Mucosa of gallbladder (tissue), 1 donor: ENCODE results near the gene AGRN. TPM values are rescaled to one million over a fixed set of nuclear protein-coding genes. Genes with fewer than 3 reads are reported as not detected.
"Not testable (repeated sequence)": the region's sequence is repeated elsewhere in the genome, so short reads cannot be mapped to it uniquely, and the experiment has no call there.

Experiments
- DNase-seq: peaks from one replicate; pipeline ENCODE4 v3.0.0-alpha.2; 2020; ENCODE audit warnings: low spot score
- total RNA-seq: library from RNA; stranded (reverse); gene quantifications from one replicate; pipeline ENCODE4 v1.2.1, GENCODE V29; 2021
- donor health status: DM: no; HTN: no; CAD: no.

Gene AGRN
- total RNA-seq, 1 donor from 2014 or later, result 311 TPM

DNA sequence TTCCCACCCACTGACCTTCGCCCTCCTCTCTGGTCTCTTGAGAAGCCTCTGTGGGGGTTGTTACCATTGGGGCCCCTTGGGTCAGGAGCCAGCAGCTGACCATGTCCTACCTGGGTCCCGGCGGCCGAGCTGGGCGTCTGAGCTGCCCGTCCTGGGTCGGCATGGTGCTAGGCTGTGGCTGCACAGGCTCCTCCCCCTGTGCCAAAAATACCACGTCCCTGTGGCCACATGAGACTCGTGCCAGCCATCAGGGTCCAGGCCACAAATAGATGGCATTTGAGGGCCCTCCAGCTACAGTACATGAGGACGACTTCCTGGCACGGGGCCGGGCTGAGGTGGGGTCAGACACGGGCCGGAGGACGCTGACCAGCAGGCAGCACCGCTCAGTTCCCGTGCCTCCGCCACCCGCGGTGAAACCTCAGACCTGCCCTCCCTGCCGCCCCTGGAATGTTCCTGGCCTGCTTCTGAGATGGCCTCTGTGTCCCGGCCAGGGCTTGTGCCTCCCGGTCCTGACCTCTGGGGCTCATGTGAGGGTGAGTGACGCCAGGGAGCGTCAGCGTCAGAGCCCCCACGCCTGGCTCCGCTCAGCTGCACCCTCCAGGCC is 37.9 kb upstream of the AGRN start, which contains the start of gene PERM1:
Gene PERM1, minus strand, starts transcription at position 139 of the 604 bp plus-strand sequence. CDS start 1,064 bp downstream, outside the sequence.
- DNase-seq, result no peak

DNA sequence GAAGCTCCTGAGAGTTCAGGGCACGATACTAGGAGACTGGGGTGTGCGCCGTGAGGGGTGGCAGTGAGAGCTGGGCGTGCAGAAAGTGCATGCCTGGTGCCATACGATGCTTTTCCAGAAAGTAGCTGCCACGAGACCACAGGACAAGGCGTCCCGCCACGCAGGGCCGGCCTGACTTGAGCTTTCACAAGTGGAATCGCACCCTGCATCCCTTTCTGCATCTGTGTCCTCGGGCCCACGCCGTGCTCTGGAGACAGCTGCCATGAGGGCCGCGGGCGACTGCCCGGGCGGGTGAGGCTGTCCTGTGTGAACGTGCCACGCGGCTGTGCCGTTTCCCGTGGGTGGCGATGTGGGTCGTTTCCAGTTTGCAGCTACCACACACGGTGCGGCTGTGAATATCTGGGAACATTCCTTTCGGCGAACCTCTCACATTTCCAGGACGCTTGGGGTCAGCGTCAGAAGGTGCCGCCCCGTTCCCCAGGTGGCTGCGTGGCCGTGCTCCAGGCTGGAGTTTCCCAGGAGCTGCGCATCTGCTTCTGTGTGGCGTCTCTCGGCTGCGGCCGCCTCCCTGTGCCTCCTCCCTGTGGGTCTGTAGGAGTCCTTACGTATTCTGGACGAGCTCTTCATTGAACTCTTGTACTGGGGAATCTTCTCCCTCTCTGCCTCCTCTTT is 37.0 kb upstream of the AGRN start:
- no peak for DNase-seq

DNA sequence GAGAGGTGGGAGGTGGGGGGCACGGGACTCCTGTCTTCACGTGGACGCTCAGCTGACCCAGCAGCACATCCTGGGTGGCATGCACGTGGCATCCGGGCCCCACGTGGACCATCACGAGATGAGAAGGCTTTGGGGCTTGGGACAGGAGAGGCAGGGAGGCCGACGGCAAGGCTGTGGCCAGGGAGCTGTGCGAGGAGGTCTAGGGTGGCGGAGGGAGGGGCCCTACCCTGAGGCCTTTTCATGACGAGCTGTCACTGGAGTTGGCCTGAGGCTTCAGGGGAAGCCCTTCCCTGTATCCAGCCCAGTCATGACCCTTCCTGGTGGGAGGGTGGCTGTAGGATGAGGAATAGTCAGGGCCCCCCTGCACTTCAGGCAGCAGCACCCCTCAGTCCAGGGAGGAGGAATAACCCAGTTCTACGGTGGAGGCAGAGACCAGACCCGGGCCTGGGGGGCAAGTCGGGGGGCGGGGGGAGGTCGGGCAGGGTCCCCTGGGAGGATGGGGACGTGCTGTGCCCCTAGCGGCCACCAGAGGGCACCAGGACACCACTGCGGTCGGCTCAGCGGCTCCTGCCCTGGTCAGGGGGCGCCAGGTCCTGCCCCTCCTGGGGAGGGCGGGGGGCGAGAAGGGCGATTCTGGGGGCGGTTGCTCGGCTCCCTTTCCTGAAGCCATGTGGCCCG is 36.0 kb upstream of the AGRN start:
- no peak for DNase-seq

DNA sequence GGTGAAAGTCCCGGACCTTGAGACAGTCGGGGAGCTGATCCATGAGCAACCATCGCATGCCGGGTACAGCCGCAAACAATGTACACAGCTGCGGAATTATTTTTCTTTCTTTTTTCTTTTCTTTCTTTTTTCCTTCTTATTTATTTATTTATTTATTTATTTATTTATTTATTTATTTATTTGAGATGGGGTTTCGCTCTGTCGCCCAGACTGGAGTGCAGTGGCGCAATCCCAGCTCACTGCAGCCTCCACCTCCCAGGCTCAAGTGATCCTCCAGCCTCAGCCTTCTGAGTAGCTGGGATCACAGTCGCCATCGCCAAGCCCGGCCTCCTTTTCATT is 35.5 kb upstream of the AGRN start:
- no peak for DNase-seq

DNA sequence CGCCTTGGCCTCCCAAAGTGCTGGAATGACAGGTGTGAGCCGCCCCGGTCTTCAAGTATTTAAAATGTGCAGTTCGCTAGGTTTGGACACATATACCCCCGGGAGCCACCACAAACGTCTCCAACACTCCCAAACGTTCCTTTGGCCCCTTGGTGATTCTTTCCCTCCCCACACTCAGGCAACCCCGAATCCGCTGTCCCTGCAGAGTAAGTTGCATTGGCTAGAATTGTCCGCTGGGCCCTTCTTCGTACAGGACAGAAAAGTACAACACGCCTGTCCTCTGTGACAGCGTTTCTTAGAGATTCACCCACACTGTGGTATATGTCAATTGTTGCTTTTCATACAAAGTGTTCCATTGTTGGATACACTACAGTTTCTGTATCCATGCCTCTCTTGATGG is 34.8 kb upstream of the AGRN start:
- no peak for DNase-seq

DNA sequence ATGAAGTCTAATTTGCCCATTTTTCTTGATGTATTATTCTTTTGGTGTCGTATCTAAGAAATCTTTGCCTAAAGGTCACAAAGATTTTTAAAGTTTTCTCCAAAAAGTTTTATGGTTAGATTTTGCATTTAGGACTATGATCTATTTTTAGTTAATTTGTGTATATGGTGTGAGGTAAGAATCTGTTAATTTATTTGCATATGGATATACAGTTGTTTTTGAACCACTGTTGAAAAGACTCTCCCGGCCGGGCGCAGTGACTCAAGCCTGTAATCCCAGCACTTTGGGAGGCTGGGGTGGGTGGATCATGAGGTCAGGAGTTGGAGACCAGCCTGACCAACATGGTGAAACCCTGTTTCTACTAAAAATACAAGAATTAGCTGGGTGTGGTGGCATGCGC is 31.9 kb upstream of the AGRN start:
- DNase-seq, result not testable (repeated sequence)

DNA sequence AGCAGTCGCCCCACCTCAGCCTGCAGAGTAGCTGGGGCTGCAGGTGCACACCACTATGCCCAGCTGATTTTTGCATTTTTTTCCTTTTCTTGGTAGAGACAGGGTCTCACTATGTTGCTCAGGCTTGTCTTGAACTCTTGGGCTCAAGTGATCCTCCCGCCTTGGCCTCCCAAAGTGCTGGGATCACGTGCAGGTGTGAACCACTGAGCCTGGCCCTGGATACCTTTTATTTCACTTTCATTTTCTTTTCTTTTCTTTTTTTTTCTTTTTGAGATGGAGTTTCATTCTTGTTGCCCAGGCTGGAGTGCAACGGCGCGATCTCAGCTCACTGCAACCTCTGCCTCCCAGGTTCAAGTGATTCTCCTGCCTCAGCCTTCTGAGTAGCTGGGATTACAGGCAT is 28.6 kb upstream of the AGRN start:
- DNase-seq, result not testable (repeated sequence)

DNA sequence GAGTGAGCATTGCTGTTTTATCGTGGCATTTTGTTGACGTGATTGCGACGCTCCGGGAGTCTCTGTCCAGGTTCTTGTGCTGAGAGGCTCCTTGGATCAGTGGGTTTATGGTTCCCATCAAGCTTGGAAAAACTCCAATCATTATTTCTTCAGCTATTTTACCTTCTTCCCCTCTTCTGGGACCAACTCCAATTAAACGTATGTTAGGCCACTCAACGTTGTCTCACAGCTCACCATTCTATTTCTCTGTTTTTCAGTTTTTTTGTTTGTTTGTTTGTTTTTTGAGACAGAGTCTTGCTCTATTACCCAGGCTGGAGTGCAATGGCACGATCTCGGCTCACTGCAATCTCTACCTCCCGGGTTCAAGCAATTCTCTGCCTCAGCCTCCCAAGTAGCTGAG is 28.0 kb upstream of the AGRN start:
- DNase-seq, result no peak

DNA sequence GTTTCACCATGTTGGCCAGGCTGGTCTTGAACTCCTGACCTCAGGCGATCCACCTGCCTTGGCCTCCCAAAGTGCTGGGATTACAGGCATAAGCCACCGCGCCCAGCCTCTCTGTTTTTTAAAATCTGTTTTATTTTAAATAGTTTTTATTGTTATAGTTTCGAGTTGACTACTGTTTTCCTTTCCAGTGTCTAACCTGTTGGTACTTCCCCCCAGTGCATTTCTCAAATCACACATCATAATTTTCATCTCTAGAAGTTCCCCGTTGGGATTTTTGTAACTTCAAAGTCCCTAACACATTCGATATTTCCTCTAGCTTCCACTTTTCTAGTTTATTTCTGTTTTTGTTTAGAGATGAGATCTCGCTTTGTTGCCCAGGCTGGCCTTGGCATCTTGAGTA is 27.6 kb upstream of the AGRN start:
- DNase-seq, result no peak

DNA sequence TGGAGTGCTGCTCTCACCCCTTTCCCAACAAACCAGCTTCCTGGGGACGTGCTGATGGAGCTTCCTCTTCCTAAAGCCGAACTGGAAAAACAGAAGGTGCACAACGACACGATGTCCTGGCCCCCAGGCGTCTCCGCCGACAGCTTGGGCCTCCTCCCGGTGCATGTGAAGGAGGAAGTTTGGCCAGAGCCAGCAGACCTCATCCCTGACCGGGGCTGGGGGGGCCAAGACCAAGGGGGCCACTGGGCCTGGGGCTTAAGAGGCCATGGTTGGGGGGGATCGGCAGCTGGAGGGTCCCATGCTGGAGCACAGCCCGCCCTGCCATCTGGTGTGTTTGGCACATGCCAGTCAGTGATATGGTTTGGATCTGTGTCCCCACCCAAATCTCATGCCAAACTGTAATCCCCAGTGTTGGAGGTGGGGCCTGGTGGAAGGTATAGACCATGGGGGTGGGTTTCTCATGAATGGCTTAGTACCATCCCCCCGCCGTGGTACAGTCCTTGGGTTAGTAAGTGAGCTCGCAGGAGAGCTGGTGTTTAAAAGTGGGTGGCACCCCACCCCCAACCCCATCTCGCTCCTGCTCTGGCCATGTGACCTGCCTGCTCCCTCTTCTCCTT is 26.4 kb upstream of the AGRN start:
- DNase-seq, result no peak

DNA sequence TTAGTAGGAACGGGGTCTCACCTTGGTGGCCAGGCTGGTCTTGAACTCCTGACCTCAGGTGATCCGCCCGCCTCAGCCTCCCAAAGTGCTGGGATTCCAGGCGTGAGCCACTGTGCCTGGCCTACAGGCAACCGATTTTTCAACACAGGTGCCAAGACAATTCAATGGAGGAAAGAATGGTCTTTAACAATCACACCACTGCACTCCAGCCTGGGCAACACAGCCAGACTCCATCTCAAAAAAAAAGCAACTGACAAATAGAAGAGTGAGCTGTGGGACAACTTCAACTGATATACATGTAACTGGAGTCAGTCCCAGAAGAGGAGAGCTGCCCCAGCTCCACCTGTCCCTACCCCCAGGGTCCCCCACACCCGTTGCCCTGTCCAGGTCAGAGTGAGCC is 25.4 kb upstream of the AGRN start:
- DNase-seq, result not testable (repeated sequence)

DNA sequence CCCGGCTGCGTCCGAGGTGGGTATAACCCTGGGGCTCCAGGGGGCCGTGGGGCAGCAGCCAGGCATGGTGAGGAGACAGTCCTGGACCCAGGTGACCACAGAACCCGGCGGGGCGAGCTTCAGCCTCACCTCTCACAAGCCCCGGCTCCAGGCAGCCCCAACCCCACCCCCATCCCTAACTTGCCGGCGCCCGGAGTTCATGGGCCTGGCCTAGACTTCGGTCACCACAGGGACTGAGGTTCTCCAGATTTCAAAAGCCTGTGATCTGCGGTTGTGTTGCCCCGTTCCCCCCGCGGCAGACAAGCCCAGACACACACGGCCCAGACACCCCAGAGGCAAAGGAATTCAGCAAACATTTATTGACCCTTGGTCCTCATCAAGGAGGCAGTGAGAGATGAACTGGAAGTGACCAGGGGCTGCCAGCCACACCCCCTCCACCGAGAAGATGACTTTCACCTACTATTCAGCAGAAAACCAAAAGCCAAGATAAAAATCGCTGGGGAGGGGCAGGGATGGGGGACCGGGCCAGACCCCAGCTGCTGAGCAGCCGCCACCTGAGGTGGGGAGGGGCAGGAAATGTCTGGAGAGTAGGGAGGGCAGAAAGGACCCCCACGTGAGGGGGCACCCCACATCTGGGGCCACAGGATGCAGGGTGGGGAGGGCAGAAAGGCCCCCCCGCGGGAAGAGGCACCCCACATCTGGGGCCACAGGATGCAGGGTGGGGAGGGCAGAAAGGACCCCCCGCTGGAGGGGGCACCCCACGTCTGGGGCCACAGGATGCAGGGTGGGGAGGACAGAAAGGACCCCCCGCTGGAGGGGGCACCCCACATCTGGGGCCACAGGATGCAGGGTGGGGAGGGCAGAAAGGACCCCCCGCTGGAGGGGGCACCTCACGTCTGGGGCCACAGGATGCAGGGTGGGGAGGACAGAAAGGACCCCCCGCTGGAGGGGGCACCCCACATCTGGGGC is 24.0 kb upstream of the AGRN start:
- DNase-seq, result no peak

DNA sequence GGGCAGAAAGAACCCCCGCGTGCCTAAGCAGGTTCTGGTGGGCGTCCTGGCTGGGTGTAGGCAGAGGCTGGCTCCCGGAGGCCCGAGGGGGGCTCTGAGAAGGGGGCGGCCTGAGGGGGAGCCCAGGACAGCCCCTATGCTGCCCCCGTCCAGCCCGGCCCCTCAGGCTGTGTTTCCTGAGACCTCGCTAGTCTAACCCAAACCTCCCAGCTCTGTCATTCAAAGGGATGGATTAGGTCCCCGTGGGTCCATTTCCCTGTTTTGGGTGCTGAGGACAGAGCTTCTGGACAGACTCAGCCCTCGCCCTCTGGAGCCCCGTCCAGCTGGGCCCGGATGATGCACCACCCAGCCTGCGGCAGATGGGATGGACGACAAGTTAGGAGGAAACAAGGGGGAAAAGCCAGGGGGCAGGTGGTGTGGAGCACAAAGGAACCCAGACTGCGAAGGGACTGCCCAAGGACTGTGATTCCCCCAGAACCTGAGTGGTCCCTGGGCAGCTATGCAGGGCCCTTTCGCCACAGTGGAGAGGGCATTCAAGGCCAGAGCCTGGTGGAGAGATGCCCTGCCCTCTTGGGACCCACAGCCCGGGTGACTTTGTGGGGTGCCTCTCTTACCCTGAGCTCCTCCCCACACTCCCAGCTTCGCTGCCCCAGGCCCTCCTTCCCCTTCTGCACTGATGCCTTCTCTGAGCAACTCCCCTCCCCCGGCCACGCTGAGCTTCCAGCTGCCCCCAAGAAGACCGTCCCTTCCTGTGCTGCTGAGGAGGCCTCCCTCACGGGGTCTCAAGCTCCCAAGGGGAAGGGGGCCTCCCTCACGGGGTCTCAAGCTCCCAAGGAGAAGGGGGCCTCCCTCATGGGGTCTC is 22.8 kb upstream of the AGRN start:
- no peak for DNase-seq

DNA sequence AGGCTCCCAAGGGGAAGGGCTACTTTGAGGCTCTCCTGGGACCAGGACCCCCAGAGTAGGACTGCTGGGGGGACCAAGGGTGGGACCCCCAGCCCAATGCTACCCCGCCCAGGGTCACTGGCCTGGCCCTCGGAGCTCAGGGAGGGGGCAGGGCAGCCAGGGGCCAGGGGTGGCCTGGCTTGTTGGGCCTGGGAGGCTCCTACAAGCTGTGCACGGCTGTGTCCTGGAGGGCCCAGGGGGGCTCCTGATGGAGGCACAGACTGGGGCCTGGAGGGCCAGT is 22.3 kb upstream of the AGRN start:
- DNase-seq, result no peak

DNA sequence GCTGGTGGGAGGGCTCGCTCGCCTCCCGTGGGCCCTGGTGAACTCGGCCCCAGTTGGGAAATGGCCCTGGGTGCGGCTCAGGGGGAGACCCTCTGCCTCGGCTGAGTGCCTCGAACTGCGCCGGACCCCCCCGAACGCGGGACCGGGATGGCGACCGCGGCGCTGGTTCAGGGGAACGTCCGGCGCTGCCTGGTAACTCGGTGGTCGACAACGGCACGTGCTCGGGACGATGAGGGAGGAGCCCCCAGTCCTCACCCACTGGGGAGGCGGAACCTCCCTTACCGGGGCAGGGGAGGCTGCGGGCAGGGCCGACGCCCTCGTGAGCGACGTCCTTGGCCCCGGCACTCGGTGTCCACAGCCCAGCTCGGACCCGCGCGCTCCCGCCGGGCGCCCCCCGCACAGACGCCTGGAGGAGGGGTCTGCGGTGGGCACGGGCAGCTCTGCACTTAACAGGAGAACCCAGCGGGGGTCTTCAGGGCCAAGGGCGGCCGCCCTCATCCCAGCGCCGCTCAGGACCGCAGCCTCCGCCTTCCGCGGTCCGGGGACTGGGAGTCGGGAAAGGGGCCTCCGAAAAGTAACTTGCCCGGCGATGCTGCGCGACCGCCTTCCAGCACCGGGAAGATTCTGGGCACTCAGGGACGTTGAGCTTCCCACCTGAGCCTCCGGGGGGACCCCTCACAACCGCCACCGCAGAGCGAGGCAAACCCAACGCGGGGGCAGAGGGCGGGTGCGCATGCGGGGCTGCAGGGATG is 21.8 kb upstream of the AGRN start:
- DNase-seq, result no peak

DNA sequence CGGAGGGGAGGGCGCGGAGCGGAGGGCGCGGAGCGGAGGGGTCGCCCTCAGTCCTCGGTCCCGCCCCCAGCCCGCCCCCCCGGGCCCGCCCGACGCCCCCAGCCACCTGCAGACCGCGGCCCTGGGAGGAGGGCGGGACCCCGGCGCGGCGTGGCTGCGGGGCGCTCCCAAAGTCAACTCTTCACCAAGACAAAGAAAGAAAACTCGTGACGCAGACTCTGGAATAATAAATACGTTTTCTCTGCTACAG is 21.2 kb upstream of the AGRN start:
- no peak for DNase-seq

DNA sequence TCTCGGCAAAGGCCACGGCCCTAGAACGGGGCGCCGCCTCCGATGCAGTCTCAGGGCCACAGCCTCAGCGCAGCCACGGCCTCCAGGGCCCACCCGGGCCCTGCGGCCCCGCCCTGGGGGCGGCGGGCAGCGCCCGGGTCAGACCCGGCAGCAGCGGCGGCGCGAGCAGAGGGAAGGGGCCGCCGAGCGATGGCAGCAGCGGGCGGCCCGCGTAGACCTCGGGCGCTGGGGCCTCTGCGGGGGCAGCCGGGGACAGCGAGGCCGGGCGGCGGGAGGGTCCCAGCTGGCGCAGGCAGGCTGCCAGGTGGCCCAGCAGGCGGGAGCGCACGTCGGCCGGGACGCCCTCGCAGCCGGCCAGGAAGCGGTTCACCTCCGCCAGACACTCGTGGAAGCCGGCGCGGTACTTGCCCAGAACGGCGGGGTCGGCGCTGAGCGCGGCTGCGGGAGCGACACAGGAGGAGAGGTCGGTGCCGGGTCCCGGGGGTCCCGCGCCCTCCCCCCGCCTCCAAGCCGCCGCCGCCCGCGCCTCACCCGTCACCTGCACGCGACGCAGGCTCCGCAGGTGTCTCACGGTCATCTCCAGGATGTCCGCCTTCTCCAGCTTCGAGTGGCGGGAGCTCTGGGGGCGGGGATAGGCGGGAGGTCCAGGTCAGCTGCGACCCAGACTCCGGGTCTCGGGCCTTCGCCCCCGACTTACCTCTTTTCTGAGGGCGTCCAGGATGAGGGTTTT is 20.8 kb upstream of the AGRN start:
- DNase-seq, result no peak

DNA sequence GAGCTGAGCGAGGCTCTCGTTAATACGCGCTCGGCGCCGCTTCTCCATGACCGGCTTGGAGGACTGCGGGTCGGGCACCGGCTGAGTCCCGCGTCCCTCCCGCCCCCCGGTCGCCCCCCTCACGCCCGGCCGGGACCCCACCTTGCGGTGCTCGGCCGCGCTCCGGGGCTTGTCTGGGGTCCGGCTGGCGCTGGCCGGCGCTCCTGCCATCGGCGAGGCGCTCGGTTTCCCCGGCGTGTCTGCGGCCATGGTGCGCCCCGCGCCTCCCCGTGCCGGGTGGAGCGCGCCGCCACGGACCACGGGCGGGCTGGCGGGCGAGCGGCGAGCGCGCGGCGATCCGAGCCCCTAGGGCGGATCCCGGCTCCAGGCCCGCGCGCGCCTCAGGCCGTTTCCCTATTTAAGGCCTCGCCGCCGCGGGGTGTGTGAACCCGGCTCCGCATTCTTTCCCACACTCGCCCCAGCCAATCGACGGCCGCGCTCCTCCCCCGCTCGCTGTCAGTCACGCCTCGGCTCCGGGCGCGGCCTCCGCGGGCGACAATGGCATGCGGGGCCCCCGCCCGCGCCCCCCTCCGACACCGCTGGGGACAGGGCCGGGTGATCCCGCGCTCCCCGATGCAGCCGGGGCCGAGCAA is 20.1 kb upstream of the AGRN start, which contains the start of gene HES4:
Gene HES4, minus strand, starts transcription at position 373 of the 632 bp plus-strand sequence. Its CDS starts 124 bp downstream, at position 249.
- peak; percentile 90 for DNase-seq
